GM21619 (cell line): Measurements from ENCODE around the gene NATD1.
A peak's percentile ranks its signal among the peaks of the same experiment; 100 is the strongest.

Experiments
- ATAC-seq: cut with Tn5 transposase; IDR thresholded peaks from one replicate; pipeline ENCODE4 v1.9.1; 2021; ENCODE audit not compliant: unreplicated experiment

NATD1 gene

GRCh38 chr17:21289902-21290571 lies 36.8 kb upstream of the NATD1 start:
- no peak for ATAC-seq

GRCh38 chr17:21289175-21289901 lies 36.1 kb upstream of the NATD1 start:
- no peak for ATAC-seq

DNA sequence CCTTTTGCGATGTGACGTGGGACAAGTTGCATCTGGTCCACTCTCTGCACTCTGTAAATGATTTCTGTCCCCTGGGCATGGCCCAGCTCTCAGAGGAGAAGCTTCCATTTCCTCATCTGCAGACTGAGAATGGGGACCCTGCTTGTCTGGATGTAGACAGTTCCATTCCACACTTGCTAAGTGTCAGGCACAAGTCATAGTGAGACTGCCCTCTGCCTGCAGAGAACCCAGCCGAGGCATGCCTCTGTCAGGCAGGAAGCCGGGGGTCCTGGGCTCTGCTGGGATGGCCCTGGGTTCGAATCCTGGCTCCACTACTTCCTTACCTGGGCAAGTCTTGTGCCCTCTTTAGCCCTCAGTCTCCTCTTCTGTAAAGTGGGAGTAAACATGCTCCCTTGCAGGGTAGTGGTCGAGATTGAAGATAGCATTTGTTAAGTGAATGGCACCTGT lies 35.4 kb upstream of the NATD1 start:
- peak; percentile 18 for ATAC-seq

- ATAC-seq = peak; percentile 27
These were observed 34.7 kb upstream of the NATD1 start for GRCh38 chr17:21287703-21288449.

DNA sequence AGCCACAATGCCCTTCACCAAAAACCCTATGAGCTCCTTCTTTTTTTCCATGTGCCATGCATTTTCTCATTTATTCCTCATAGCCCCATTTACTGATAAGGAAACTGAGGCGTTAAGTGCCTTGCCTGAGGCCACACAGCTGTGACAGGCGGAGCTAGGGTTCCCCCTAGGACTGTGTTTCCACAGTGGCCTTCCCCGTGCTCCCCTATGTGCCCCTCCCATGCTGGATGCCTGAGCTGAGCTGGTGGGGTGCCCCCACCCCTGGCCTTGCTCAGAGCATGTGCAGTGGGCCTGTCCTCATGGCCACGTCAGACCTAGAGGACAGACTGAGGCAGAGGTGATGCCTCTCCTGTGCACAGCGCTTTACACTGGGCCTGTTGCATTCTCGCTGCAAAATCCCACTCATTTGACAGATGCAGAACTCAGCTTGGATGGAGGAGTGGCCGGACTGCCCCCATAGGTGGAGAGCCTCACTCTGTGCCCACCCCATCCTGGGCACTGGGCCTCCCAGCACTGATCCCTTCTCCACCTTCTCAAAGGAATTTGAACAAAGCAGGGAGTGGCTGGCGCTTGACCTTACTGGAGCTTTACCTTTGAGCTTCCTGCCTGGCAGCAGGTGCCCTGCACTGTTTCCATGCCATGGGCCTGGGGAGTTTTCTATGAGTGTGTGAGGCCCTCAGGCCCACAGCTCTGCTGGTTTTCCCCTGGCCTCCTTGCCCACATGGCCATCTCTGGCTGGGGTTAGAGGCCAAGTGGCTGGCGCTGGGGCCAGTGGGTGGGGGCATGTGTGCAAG lies 33.9 kb upstream of the NATD1 start:
- no peak for ATAC-seq

- no peak for ATAC-seq
These were observed 33.0 kb upstream of the NATD1 start for GRCh38 chr17:21286066-21286770.

DNA sequence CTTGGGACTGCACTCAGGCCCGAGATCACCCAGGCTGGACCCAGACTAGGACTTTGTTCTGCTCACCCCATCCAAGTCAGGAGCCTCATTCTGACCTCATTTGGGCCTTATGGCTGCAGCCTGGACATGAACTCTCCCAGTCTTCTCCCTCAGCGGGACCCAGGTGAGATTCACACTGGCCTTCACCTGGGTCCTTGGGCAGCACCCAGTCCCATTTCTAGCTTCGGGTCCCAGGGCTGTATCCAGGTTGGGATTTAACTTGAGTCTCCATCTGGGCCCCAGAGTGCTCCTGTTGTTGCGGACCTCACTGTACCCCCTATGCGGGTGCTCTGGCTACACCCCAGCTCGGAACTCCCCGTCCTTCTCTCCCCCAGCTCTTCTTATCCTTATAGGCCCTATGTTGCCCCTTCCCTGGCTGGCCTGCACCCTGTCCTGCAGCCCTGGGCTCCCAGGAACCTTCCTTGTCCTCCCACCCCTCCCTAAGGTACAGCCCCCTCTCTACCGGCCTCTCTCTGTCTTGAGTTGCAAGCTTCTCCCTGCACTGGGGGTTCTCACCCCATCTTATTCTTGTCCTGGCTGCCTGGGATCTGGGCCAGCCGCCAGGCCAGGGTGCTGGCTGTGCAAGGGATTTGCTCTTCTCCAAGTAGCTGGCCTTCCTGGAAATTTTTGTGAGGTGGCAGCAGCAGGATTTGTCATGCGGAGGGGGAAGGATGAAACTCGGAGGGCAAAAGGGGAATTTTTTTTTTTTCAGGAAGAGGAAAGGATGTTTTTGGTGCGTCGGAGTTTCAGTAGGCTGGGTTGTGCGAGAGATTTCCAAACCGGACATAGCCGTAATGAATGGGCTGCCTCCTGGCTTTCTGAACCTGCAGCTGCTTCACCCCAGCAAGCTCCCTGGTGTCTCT lies 32.2 kb upstream of the NATD1 start:
- ATAC-seq = no peak

DNA sequence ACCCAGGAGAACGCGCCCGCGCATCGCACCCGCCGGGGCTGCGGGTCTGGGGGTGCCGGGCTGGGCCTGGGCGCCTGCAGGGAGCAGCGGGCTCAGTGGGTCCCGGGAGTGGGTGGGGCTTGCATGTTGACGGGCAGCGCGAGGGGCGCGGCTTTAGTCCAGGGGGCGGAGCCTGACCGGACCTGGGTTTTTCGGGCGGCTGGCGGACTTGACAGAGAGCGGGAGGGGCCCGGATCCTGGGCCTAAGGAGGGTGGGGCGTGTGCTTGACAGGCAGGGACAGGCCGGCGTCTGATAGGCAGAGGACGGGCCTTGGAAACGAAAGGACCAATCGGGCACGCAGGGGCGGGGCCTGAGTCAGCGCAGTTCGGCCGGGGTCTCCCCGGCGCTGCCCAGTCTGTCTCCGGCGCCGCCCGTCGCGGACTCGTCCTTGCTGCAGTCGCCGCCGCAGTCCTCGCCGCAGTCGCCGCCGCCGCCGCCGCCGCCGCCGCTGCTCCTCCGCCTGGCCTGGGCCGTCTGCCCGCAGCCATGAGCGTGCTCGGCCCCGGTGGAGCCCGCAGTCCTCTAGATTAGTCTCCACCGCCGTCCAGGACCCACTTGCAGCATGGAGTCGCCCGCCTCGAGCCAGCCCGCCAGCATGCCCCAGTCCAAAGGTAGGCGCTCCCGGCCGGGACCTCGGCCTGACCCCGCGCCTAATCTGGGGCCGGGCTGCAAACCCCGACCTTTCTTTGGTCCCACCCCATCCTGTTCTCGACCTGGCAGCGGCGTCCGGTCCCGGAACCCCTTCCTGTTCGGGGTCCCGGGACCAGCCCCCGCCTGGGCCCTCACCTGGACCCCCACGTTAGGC lies 31.3 kb upstream of the NATD1 start, which contains the start of gene MAP2K3:
Gene MAP2K3 (plus strand): TSS at position 393 of the 845 bp plus-strand sequence. CDS start 210 bp downstream, at position 603.
- peak; percentile 69 for ATAC-seq

DNA sequence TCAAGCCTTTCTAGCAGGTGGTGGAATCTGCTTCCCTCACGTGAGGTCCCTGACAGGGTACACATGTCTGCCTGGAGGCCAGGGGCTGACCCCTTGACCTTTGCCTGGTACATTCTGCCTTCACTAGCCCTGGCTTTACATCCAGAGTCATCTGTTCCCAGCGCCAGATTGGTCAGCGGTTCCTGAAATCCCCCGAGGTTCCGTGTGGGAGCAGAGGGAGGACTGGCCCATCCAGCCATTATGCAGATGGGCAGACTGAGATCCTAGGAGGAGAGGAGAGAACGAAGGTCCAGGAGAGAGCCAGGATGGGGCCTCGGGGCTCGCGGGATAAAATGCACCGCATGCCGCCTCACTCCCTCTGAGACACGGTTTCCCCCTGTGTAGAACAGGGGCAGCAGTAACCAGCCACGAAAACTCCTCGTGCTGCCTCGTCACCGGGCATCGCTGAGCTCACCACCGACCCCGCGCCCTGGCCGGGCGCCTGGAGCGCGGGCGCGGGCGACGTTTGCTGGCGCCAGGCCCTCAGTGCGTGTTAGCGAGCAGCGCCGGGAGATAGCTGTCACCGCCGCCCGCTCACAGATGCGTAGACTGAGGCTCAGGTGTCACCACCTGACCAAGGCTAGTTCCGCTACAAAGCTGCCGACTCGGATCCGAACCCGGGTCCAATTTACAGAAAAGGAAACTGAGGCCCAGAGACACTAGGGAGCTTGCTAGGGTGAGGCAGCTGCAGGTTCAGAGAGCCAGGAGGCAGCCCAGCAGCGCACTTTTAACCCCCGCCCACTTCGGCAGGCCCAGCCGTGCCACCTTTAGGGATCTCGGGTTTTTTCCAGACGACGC lies 30.5 kb upstream of the NATD1 start:
- peak; percentile 2 for ATAC-seq

- ATAC-seq = no peak
These were observed 29.6 kb upstream of the NATD1 start for GRCh38 chr17:21282850-21283249.

DNA sequence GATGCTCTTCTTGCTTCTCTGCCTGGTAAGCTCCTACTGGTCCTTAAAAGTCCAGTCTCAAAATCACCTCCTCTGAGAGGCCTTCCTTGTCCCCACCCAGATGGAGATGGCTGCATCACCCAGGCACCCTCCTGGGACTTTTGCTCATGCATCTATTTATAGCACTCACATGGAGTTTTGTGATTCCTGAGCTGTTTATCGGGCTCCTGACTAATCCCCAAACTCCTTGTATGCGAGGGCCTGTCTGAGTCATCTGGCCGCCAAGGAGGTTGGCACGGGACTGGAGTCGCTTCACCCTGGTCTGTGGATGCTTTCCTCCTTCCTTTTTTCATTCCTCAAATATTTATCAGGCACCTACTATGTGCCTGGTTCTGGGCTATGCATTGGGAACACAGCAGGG lies 29.0 kb upstream of the NATD1 start:
- no peak for ATAC-seq

DNA sequence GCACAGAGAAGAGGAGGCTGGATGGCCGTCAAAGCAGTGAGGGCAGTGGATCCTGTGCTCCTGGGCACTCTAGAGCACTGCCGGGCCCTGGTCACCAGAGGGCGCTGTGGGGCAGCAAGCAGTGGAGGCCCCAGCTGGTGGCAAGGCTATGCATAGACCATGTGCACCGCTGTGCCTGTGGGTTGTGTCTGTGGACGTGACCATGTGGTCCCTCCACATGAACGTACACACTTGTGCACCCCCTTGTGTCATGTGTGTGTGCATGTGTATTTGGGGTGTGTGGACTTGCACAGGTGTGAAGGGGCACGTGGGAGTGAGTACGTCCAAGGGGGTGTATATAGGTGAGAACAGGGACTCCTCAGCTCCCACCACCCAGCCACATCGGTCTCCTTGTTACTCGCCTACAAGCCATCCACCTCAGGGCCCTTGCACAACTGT lies 26.9 kb upstream of the NATD1 start:
- peak; percentile 29 for ATAC-seq

- ATAC-seq = no peak
These were observed 26.4 kb upstream of the NATD1 start for GRCh38 chr17:21279582-21279981.

- no peak for ATAC-seq
These were observed 26.0 kb upstream of the NATD1 start for GRCh38 chr17:21279198-21279535.

- ATAC-seq = no peak
These were observed 25.4 kb upstream of the NATD1 start for GRCh38 chr17:21278450-21279197.

DNA sequence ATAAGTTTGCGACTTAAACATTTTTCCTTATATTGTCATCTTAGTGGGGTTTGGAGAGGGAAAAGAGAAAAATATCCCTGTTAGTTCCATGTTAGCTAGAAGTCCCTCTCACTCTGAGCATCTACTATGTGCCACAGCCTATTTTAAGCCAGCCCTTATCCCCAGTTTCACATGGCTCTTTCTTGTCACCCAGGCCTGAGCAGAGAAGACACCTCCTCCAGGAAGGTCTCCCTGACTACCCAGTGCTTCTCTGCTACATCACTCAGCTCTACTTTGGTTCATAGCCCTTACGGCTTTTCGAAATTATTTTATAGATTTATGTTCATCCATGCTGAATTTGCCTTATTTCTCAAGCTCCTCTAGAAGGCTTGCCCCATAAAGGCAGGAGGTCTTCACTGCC lies 24.1 kb upstream of the NATD1 start:
- no peak for ATAC-seq

DNA sequence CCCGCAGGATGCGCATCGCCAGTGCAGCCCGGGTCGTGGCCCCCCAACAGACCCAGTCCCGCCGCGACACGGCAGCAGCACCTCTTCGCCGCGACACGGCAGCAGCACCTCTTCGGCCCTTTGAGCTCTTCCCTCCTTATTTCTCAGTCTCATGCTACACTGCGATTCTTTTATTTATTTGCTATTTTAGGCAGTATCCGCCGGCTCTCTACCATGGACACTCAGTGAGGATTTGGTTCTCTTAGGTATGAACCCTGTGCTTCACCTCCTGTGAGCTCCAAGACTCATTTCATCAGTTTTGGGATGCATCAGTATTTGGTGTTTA lies 23.0 kb upstream of the NATD1 start:
- peak; percentile 4 for ATAC-seq
